ENCODE measurements around the gene IL1RN. TPM values are rescaled to one million over a fixed set of nuclear protein-coding genes. Genes with fewer than 3 reads are reported as not detected.
A peak's percentile ranks its signal among the peaks of the same experiment; 100 is the strongest.

IL1RN gene
- total and polyA plus RNA-seq, 2 donors from 2014 or later = 1.3 to 2.1 TPM

GRCh38 chr2:113134717-113135116 lies 7.3 kb downstream of the IL1RN start:
- no peak overlapping the region for H3K9ac ChIP-seq (ENCODE audit: low read length in 3 of 3)
- no peaks in the 10 kb centered on the region for H3K9me3 ChIP-seq (ENCODE audit: control insufficient read depth in 2 of 3, insufficient read depth in 1 of 3, low read length in 3 of 3)
- H3K4me3 ChIP-seq (ENCODE audit: low read length in 3 of 3) = no peak overlapping the region
- intact Hi-C loops (cut with DNase I) = loop anchor here (5.0 kb wide), 1 partner anchor 238 kb away; no protein-coding TSS in a partner anchor
- no peaks in the 10 kb centered on the region for H3K27me3 ChIP-seq (ENCODE audit: control insufficient read depth, insufficient read depth, low read length)
- FAIRE-seq = no peak
- DNase-seq = no peak
- no peak overlapping the region for H3K27ac ChIP-seq (ENCODE audit: low read depth in 2 of 2, low read length in 2 of 2)
- H3K4me1 ChIP-seq (ENCODE audit: control insufficient read depth in 2 of 3, insufficient read depth in 2 of 3, low read depth in 1 of 3, low read length in 3 of 3) = no peaks in the 10 kb centered on the region
- no peaks in the 10 kb centered on the region for H3K36me3 ChIP-seq (ENCODE audit: control insufficient read depth in 2 of 3, insufficient read depth in 3 of 3, low read length in 3 of 3)
- no peak for TF ChIP-seq CTCF (IDR thresholded peaks at IDR 0.05; ENCODE audit: borderline replicate concordance, extremely low read depth, insufficient read depth)

DNA sequence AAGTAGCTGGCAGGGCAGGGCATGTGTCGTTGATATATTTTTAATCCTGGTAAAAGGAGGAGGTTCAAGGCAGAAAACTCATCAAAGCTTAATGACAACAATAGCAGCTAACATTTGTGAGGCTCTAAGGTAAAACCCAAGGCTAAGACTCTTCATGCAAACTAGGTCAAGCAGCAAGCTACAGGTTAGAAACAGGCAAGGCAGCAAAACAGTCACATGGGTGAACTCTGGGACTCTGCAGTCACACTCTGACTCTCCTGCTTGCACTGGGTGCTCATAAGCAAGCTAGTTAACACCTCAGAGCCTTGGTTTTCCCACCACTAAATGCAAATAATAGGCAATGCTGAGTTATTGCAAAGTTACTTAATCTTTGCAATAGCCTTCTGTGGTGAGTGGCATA lies 7.9 kb downstream of the IL1RN start:
- Histone ChIP-seq H3K4me1 (ENCODE audit: control insufficient read depth in 2 of 3, insufficient read depth in 2 of 3, low read depth in 1 of 3, low read length in 3 of 3) (no peaks in the 10 kb centered on the region), H3K9me3 (ENCODE audit: control insufficient read depth in 2 of 3, insufficient read depth in 1 of 3, low read length in 3 of 3) (no peaks in the 10 kb centered on the region), H3K27me3 (ENCODE audit: control insufficient read depth, insufficient read depth, low read length) (no peaks in the 10 kb centered on the region), H3K4me3 (ENCODE audit: low read length in 3 of 3) (no peak overlapping the region), H3K27ac (ENCODE audit: low read depth in 2 of 2, low read length in 2 of 2) (no peak overlapping the region), H3K9ac (ENCODE audit: low read length in 3 of 3) (no peak overlapping the region), H3K36me3 (ENCODE audit: control insufficient read depth in 2 of 3, insufficient read depth in 3 of 3, low read length in 3 of 3) (no peaks in the 10 kb centered on the region)
- intact Hi-C loops (cut with DNase I) = no loop called here
- no peak for DNase-seq
- FAIRE-seq = no peak
- no peak for TF ChIP-seq CTCF (IDR thresholded peaks at IDR 0.05; ENCODE audit: borderline replicate concordance, extremely low read depth, insufficient read depth)

- H3K36me3 ChIP-seq (ENCODE audit: control insufficient read depth in 2 of 3, insufficient read depth in 3 of 3, low read length in 3 of 3) = no peaks in the 10 kb centered on the region
- no peak overlapping the region for H3K4me3 ChIP-seq (ENCODE audit: low read length in 3 of 3)
- H3K27ac ChIP-seq (ENCODE audit: low read depth in 2 of 2, low read length in 2 of 2) = no peak overlapping the region
- no peaks in the 10 kb centered on the region for H3K9me3 ChIP-seq (ENCODE audit: control insufficient read depth in 2 of 3, insufficient read depth in 1 of 3, low read length in 3 of 3)
- no peak overlapping the region for H3K9ac ChIP-seq (ENCODE audit: low read length in 3 of 3)
- H3K27me3 ChIP-seq (ENCODE audit: control insufficient read depth, insufficient read depth, low read length) = no peaks in the 10 kb centered on the region
- DNase-seq (peak in 3 of 5 donors; percentile 31 to 74 (median 68)), FAIRE-seq (no peak)
- H3K4me1 ChIP-seq (ENCODE audit: control insufficient read depth in 2 of 3, insufficient read depth in 2 of 3, low read depth in 1 of 3, low read length in 3 of 3) = no peaks in the 10 kb centered on the region
- intact Hi-C loops (cut with DNase I) = no loop called here
- peak; percentile 63 for TF ChIP-seq CTCF (IDR thresholded peaks at IDR 0.05; ENCODE audit: borderline replicate concordance, extremely low read depth, insufficient read depth)
Observed at GRCh38 chr2:113136828-113137775, 9.7 kb downstream of the IL1RN start.

All from kidney (tissue), 14 donors.